ENCODE data around the gene NBEAL1.
"Not testable (repeated sequence)": the region's sequence is repeated elsewhere in the genome, so short reads cannot be mapped to it uniquely, and the experiment has no call there.

NBEAL1 gene

DNA sequence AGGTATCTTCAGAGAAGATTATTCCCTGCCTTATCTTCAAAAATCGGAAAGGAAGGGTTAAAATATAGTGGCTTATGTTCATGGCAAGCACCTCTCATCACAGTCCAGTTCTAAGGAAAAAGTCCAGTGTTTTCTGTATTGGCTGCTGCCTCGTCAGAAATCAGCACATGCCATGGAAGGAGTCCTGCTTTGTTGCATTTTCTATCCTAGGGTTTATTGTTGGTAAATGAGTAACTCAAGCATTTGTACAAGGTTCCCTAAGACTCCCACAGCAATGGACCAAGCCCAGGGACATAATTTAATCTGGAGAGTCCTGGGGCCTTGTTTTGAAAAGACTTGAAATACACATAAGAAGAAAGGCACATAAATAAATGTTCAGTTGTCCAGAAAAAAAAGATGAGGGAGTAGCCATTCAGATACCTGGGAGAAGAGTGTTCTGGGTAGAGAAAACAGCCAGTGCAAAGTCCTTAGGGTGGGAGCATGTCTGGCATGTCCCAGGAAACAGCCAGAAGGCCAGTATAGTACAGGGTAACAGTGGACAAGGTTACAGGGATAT lies 26.4 kb downstream of the NBEAL1 start:
- no peak for DNase-seq

DNA sequence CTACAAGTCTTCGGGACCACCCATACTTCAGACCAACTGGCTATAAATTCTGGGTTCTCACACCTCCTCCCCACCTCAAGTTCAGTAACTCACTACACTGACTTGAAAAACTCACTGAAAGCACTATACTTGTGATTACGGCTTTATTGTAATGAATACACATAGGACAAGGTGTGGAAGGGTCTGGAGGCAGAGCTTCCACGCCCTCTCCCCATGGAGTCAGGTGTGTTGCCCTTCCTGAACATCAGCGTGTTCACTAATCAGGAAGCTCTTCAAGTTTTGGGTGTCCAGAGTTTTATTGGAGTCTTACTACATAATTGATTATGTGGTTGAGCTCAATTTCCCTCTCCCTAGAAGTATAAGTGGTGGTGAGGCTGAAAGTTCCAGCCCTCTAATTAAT lies 27.5 kb downstream of the NBEAL1 start:
- DNase-seq = no peak

DNA sequence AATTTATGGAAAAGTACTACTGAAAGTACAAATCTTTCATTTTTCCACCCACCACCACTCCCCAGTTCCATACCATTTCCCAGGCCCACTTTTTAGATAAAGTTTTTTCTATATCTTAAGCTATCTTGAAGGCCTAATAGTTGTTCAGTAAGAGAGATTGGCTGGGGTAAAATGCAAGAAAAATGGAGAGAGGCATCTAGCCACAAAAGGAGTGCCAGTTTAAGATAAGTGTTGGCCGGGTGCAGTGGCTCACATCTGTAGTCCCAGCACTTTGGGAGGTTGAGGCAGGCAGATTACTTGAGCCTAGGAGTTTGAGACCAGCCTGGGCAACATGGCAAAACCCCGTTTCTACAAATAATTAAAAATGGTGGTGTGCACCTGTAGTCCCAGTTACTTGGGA lies 28.6 kb downstream of the NBEAL1 start:
- DNase-seq = no peak

DNA sequence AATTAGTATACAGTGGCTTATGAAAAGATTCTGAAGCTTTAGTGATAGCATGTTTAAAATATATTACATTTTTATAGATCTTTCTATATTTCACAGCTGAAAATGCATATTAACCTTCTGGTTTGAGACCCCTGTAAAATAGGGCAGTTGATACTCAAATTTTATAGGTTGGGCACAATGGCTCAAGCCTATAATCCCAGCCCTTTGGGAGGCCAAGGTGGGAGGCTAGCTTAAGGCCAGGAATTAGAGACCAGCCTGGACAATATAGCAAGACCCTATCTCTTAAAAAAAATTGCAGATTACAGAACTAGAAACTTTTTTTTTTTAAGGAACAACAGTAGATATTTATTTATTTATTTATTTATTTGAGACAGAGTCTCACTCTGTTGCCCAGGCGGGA lies 31.2 kb downstream of the NBEAL1 start:
- DNase-seq = no peak

DNA sequence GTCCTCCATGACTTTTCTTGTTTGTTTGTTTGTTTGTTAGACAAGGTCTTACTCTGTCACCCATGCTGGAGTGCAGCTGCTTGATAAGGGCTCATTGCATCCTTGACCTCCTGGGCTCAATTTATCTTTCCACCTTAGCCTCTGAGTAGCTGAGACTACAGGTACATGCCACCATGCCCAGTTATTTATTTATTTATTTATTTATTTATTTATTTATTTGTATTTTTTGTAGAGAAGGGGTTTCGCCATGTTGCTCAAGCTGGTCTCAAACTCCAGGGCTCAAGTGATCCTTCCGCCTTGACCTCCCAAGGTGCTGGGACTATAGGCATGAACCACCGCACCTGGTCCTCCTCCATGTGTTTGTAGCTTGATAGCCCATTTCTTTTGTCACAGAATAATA lies 37.9 kb downstream of the NBEAL1 start:
- DNase-seq = no peak

DNA sequence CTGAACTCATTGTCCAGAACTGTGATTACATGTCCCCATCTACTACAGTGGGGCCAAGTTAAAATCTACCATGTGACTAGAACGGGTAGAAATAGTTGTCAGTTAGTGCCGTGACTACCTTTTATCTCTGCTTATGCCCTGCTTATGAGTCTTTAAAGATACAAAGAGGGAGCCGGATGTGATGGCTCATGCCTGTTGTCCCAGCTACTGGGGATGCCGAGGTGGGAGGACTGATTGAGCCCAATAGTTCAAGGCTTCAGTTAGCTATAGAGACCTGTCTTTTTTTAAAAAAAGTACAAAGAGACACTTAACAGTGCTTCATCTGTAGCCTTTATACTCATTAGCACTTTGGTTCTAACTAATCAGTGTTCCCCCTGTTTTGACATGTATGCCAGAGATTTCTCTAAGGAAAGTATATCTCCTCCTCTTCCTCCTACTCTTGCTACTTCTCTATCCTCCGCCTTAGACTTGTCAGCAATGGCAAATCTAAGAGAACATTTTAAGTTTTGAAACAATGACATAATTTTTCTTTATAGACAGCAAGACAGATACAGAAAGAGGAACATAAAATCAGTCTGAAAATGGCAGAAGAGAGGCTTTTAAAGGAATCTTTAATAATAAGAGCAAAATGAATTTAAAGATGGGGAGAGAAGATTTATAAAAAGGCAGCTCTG lies 45.0 kb downstream of the NBEAL1 start:
- DNase-seq = no peak

DNA sequence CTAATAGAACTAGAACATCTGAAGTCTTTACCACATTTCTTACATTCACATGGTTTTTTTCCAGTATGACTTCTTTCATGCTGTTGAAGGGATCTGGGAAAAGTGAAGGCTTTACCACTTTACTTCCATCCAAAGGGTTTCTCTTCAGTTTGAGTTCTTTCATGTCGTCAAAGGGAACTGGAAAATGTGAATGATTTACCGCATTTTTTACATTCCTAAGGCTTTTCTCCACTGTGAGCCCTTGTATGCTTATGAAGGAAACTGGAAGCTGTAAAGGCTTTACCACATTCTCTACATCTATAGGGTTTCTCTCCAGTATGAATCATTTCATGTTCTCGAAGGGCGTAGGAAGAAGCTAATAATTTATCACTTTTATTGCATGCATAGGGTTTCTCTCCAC lies 46.7 kb downstream of the NBEAL1 start:
- DNase-seq = no peak

DNA sequence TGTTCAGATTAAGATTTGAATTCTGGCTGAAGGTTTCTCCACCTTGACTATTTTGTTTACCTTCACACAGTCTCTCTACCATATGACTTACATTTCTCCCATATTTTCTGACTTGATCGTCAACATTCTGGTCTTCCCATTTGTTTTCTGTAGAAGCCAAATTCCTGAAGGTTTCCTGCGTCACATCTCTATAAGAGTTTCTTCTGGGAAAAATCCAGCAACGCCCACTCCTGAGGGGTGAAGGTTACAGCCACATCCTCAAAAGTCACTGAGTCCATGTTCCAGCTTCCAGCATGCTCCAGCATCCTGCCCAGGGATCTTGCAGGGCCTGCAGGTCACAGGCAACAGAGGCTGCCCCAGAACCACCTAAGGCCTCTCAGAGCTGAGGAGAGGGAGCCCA lies 47.5 kb downstream of the NBEAL1 start:
- DNase-seq = no peak

DNA sequence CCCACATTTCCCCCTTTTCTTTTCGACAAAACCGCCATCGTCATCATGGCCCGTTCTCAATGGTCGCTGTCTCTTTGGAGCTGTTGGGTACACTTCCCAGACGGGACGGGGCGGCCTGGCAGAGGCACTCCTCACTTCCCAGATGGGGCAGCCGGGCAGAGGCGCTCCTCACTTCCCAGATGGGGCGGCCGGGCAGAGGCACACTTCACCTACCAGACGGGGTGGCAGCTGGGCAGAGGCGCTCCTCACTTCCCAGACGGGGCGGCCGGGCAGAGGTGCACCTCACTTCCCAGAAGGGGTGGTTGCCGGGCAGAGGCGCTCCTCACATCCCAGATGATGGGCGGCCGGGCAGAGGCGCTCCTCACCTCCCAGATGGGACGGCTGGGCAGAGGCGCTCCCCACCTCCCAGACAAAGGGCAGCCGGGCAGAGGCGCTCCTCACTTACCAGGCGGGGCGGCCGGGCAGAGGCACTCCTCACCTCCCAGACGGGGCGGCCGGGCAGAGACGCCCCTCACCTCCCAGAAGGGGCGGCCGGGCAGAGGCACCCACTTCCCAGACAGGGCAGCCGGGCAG lies 51.9 kb downstream of the NBEAL1 start:
- DNase-seq = not testable (repeated sequence)

DNA sequence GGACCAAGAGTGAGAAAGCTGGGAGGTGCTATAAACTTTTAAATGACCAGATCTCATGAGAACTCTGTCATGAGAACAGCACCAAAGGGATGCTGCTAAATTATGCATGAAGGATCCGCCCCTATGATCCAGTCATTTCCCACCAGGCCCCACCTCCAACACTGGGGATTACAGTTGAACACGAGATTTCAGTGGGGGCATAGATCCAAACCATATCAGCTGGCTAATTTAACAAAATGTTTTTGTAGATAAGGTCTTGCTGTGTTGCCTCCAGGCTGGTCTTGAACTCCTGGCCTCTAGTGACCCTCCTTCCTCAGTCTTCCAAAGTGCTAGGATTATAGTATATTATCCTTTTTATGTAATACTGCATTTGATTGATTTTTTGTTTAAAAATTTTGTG lies 56.0 kb downstream of the NBEAL1 start:
- DNase-seq = no peak

DNA sequence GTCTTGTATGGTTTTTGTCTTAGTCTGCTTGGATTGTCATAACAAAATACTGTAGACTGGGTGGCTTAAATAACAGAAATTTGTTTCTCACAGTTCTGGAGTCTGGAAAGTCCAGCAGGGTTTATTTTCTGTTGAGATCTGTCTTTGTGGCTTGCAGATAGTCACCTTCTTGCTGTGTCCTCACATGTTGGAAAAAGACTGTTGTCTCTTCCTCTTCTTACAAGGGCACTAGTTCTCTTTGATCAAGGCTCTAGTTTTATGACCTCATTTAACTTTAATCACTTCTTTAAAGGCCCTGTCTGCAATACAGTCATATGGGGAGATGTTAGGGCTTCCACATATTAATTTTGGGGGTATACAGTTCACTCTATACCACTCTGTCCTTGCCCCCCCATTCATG lies 56.5 kb downstream of the NBEAL1 start:
- DNase-seq = no peak

DNA sequence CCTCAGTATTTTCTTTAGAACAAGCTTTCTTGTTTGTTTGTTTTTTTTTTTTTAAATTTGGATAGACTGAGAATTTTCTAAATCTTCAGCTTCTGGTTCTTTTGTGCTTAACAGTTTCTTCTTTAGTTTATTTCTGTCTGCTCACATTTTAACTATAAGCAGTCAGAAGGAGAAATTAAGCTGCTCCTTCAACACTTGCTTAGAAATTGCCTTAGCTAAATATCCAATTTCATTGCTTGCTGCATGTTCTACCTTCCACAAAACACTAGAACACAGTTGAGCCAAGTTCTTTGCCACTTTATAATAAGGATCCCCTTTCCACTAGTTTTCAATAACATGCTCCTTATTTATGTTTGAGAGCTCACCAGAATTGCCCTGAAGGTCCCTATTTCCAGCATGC lies 57.7 kb downstream of the NBEAL1 start:
- no peak for DNase-seq

DNA sequence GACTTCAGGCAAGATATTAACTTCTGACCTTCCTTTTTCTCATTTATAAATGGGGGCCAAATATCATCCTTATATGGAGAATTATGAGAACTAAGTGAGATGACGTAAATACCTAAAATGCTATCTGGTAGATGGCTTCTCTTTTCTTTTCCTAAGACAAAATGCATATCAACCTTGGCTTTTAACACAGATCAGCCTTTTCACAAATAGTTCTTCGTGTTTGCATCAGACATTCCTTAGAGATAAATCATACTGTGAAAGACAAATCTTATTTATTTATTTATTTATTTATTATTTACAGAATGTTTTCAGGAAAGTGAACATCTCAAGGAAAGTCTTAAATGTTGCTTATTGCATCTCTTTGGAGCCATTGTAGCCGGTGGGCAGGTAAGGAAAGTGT lies 62.8 kb downstream of the NBEAL1 start:
- no peak for DNase-seq

DNA sequence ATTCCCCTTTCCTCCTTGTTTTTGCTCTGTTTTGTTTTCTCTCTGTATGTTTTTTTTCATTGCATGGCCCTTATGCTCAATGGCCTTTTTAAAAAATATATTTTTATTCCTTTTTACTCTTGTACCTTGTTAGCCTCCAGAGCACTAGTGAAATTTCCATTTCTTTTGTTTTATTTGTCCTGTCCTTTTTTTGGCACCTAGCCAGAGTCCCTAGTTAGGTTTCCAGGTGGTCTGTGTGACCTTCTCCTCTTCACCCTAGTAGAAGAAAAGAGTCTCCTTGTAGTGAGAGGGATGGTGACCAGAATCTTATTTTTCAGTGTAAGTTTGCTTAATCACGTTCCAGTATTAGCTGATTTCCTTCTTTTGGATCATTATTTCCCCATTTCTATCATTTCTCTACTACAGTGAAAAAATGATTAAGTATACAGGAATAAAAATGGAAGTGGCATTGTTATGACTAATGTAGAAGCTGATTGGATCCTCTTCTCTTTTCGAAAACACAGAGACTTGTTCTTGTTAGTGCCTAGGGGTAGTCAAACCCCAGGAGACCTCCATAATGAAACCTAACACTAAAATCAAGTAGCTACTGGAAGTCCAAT lies 65.9 kb downstream of the NBEAL1 start:
- DNase-seq = no peak

DNA sequence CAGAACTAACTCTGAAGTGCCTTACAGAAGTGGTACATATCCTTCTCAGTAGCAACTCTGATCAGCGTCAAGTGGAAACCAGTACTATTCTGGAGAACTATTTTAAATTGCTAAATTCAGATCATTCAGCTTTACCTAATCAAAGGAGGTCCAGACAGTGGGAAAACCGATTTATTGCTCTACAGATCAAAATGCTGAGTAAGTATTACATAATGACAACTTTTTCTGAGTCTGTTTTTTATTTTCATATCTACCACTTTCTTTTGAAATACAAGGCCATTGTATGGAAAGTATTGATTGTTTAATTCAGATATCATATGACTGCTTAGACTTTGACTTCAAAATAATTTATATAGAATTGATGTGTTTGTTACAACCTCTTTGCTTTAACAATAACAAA lies 68.7 kb downstream of the NBEAL1 start:
- DNase-seq = no peak

DNA sequence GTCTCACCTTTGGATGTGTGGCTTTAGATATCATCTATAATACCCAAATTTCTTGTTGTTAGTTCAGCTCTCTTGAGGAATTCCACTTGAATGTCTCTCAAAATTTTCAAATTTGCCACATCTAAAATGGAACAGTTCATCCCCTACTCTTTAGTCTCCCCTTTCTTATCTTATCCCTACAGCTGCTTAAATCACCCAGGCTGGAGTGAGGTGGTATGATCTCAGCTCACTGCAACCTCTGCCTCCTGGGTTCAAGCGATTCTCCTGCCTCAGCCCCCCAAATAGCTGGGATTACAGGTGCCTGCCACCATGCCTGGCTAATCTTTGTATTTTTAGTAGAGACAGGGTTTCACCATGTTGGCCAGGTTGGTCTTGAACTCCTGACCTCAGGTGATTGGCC lies 71.7 kb downstream of the NBEAL1 start:
- not testable (repeated sequence) for DNase-seq

DNA sequence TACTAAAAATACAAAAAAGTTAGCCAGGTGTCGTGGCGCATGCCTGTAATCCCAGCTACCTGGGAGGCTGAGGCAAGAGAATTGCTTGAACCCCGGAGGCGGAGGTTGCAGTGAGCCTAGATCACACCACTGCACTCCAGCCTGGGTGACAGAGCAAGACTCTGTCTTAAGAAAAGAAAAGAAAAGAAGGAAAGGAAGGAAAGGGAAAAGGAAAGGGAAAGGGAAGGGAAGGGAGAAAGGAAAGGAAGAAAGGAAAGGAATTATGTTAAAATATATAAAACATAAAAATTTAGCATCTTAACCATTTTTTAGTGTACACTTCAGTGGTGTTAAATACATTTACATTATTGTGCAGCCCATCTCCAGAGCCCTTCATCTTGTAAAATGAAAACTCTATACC lies 76.0 kb downstream of the NBEAL1 start:
- DNase-seq = not testable (repeated sequence)

DNA sequence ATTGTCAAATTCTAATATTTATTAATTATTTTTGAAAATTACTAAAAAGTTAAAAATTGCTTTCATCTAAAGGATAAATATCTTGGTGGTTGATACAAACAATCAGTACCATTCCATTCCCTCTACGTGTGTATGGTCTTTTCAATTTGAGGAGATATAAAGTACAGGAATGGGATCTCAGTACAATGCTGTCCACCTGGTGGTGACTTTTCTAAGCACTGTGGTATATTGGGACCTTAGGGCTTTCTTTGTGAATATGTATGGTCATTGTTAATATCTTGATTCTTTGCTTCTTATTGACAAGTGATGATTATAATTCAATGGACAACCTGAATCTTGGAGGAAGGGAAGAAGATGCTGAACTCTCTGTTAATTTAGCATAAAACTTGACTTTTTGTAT lies 83.1 kb downstream of the NBEAL1 start:
- DNase-seq = no peak

DNA sequence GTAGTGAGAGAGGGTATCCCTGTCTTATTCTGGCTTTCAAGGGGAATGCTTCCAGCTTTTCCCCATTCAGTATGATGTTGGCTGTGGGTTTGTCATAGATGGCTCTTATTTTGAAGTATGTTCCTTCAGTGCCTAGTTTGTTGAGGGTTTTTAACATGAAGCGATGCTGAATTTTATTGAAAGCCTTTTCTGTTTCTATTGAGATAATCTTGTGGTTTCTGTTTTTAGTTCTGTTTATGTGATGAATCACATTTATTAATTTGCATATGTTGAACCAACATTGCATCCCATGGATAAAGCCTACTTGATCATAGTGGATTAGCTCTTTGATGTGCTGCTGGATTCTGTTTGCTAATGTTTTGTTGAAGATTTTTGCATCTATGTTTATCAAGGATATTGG lies 87.7 kb downstream of the NBEAL1 start:
- DNase-seq = not testable (repeated sequence)

DNA sequence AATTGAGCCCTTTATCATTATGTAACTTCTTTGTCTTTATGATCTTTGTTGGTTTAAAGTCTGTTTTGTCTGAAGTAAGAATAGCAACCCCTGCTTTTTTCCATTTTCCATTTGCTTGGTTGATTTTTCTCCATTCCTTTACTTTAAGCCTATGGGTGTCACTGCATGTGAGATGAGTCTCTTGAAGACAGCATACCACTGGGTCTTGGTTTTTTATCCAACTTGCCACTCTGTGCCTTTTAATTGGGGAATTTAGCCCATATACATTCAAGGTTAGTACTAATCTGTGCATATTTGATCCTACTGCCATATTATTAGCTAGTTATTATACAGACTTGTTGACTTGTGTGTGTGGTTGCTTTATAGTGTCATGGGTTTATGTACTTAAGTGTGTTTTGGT lies 89.6 kb downstream of the NBEAL1 start:
- DNase-seq = no peak

DNA sequence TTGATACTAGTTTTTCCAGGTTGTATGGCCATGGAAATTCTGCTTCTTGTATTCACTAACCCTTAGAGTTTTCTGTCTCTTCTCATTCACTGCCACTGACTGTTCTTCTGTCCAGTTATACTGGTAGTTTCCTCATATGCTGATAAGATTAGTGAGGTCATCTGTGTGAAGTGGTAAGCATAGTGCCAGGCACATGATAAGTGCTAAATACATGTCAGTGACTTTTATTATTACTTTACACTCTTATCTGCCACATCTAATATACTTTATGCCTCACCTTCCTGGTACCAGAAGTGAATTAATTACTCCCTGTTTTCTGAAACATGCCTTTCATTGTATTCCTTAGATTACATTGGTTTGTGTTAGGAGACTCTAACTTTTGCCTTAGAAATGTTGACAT lies 91.3 kb downstream of the NBEAL1 start:
- DNase-seq = no peak

DNA sequence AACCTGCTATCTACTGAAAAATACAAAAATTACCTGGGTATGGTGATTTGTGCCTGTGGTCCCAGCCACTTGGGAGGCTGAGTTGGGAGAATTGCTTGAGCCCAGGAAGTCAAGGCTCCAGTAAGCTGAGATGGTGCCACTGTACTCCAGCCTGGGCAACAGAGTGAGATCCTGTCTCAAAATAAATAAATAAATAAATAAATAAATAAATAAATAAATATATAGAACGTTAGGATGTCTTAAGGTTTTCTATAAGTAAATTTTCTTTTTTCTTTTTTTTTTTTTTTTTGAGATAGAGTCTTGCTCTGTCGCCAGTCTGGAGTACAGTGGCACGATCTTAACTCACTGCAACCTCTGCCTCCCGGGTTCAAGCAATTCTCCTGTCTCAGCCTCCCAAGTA lies 95.8 kb downstream of the NBEAL1 start:
- DNase-seq = not testable (repeated sequence)

DNA sequence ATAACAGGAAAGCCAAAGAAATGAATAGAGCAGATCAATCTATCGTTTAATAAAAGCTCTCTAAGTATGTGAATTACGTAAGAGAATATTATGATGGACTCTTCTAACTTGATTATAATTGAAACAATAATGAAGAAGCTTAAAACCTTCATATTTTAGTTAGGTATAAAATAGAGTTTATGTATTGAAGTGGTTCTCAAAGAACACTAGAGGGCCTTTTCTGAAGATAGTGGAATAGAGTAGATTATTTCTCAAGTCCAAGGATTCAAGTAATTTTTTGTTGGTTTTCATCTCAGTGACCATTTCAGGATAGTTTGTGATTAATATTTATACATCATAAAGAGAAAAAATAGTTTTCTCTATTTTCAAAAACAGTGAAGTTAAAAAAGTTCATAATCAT lies 97.7 kb downstream of the NBEAL1 start:
- no peak for DNase-seq

DNA sequence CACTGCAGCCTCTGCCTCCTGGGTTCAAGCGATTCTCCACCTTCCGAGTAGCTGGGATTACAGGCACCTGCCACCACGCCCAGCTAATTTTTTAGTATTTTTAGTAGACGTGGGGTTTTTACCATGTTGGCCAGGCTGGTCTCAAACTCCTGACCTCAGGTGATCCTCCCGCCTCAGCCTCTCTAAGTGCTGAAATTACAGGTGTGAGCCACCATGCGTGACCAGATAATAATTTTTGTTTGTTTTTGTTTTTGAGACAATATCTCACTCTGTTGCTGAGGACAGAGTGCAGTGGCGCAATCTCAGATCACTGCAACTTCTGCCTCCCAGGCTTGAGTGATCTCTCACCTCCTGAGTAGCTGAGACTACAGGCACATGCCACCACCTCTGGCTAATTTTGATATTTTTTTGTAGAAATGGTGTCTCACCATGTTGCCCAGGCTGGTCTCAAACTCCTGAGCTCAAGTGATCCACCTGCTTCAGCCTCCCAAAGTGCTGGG lies 100.6 kb downstream of the NBEAL1 start:
- not testable (repeated sequence) for DNase-seq
